Common myeloid progenitor, CD34-positive (primary cell): Measurements from ENCODE around the gene LATS1.

Experiments used
- CTCF ChIA-PET: fragments of 350-600 bp; sonication (Branson Sonifier 250); formaldehyde crosslinking; loops from one replicate; lab custom pipeline; 2021; ENCODE audit warnings: antibody characterized with exemption; lab: Charles Lee
- POLR2A ChIA-PET: fragments of 350-600 bp; sonication (Branson Sonifier 250); formaldehyde crosslinking; loops from one replicate; lab custom pipeline; 2021; ENCODE audit warnings: antibody characterized with exemption; lab: Charles Lee
- DNase-seq, 3 donors: peaks; one replicate each; pipeline versions ENCODE4 v3.0.0 to v3.0.0-alpha.2; 2013
- H3K27ac ChIP-seq, 2 experiments: 1 replicate in 1 of 2; 2 replicates in 1 of 2; pipeline ENCODE4 v1.7.0; 2013; ENCODE audit warnings: inconsistent platforms in 2 of 2, low read length in 2 of 2, mild to moderate bottlenecking in 2 of 2, low read depth in 1 of 2, moderate library complexity in 1 of 2; ENCODE audit not compliant: severe bottlenecking in 2 of 2, insufficient read depth in 1 of 2, poor library complexity in 1 of 2
- H3K27me3 ChIP-seq, 5 experiments: replicated peaks in 2 of 5; 1 replicate in 3 of 5; 2 replicates in 2 of 5; pipeline versions ENCODE4 v1.6.1 to v1.7.0; 2013; ENCODE audit warnings: low read length in 4 of 5, mild to moderate bottlenecking in 2 of 5, moderate library complexity in 2 of 5, inconsistent platforms in 1 of 5; ENCODE audit not compliant: insufficient read depth in 5 of 5, control insufficient read depth in 4 of 5
- H3K36me3 ChIP-seq, 4 experiments: 1 replicate in 2 of 4; 2 replicates in 2 of 4; pipeline versions ENCODE4 v1.6.1 to v1.7.0; 2013; ENCODE audit warnings: low read length in 3 of 4, control low read depth in 1 of 4, mild to moderate bottlenecking in 1 of 4; ENCODE audit not compliant: control insufficient read depth in 4 of 4, insufficient read depth in 4 of 4
- H3K4me1 ChIP-seq, 4 experiments: 1 replicate in 3 of 4; 2 replicates in 1 of 4; pipeline versions ENCODE4 v1.6.1 to v1.7.1; 2013; ENCODE audit warnings: low read length in 3 of 4, mild to moderate bottlenecking in 3 of 4, control low read depth in 1 of 4, inconsistent platforms in 1 of 4, moderate library complexity in 1 of 4; ENCODE audit not compliant: control insufficient read depth in 4 of 4, insufficient read depth in 4 of 4; ENCODE audit errors: control extremely low read depth in 1 of 4
- H3K4me3 ChIP-seq, 7 experiments: 1 replicate in 4 of 7; 2 replicates in 3 of 7; pipeline versions ENCODE4 v1.5.1 to v1.7.0; 2013; ENCODE audit warnings: mild to moderate bottlenecking in 7 of 7, low read length in 6 of 7, moderate library complexity in 6 of 7, inconsistent platforms in 2 of 7, low read depth in 2 of 7, control low read depth in 1 of 7; ENCODE audit not compliant: insufficient read depth in 4 of 7, control insufficient read depth in 1 of 7; ENCODE audit errors: extremely low read depth in 1 of 7
- H3K9me3 ChIP-seq, 5 experiments: 1 replicate in 4 of 5; 2 replicates in 1 of 5; pipeline versions ENCODE4 v1.6.1 to v1.7.1; 2013; ENCODE audit warnings: low read length in 4 of 5, mild to moderate bottlenecking in 2 of 5, inconsistent platforms in 1 of 5, low read depth in 1 of 5, moderate library complexity in 1 of 5; ENCODE audit not compliant: control insufficient read depth in 4 of 5, insufficient read depth in 2 of 5; ENCODE audit errors: control extremely low read depth in 1 of 5
- WGBS: methylation state at CpG from one replicate; pipeline ENCODE4 v1.1.5; 2013; ENCODE audit not compliant: insufficient coverage; 5-methylcytosine and 5-hydroxymethylcytosine counted together

Gene LATS1

GRCh38 chr6:149648148-149649145 lies 69.5 kb downstream of the LATS1 start, which contains the start of gene KATNA1:
TSS of gene KATNA1 (minus strand) at chr6:149648714. CDS start at chr6:149638547, 10,167 bp downstream.
- ChIA-PET CTCF (no interaction called here), POLR2A (interaction anchor here (0.6 kb wide), 1 partner anchor 23 kb away, joined by 3 read pairs; no protein-coding TSS in a partner anchor)
- peak within 1 kb of the TSS; percentile 58 to 92 (median 86) for H3K4me3 ChIP-seq

GRCh38 chr6:149646599-149646998 lies 71.3 kb downstream of the LATS1 start:
- H3K4me1 ChIP-seq: peaks cover 0 to 22% (median 9%) of the 10 kb centered on the region in 4 experiments
- WGBS: no CpG with 5 or more reads among the region's 3 CpGs
- H3K4me3 ChIP-seq: peak overlapping the region in 1 of 7 experiments; percentile 40
- H3K36me3 ChIP-seq: no peaks in the 10 kb centered on the region
- H3K9me3 ChIP-seq: no peaks in the 10 kb centered on the region
- ChIA-PET POLR2A (no interaction called here), CTCF (no interaction called here)
- no peaks in the 10 kb centered on the region for H3K27me3 ChIP-seq
- H3K27ac ChIP-seq: peak overlapping the region in 1 of 2 experiments; percentile 43
- peak in 2 of 3 donors; percentile 8 to 17 for DNase-seq

More at GRCh38 chr6:149648148-149649145, 69.5 kb downstream of the LATS1 start, which contains the start of gene KATNA1:
- 0% methylated on average over 33 of the region's 69 CpGs for WGBS
- peak; percentile 77 to 79 (median 77) for DNase-seq
- H3K36me3 ChIP-seq: no peaks in the 10 kb centered on the region
- no peaks in the 10 kb centered on the region for H3K27me3 ChIP-seq
- peaks cover 0 to 22% (median 9%) of the 10 kb centered on the region in 4 experiments for H3K4me1 ChIP-seq
- H3K9me3 ChIP-seq: no peaks in the 10 kb centered on the region
- peak within 1 kb of the TSS in 1 of 2 experiments; percentile 77 for H3K27ac ChIP-seq

- 100% methylated on average over 1 of the region's 1 CpG for WGBS
- CTCF ChIA-PET: interaction anchor here (1.1 to 1.5 kb wide), 3 partner anchors 9 to 18 kb away, joined by 3 to 5 read pairs (median 4); no protein-coding TSS in a partner anchor
- Histone ChIP-seq H3K27ac (no peak overlapping the region), H3K4me1 (peaks cover 0 to 11% (median 2%) of the 10 kb centered on the region in 4 experiments), H3K36me3 (peaks cover 0 to 2% (median 0%) of the 10 kb centered on the region in 4 experiments), H3K27me3 (no peaks in the 10 kb centered on the region), H3K4me3 (no peak overlapping the region), H3K9me3 (no peaks in the 10 kb centered on the region)
- DNase-seq: no peak
- POLR2A ChIA-PET: no interaction called here
Observed at GRCh38 chr6:149642829-149643580, 74.9 kb downstream of the LATS1 start.

- H3K27me3 ChIP-seq: no peaks in the 10 kb centered on the region
- CTCF ChIA-PET: no interaction called here
- no peaks in the 10 kb centered on the region for H3K4me1 ChIP-seq
- POLR2A ChIA-PET: no interaction called here
- H3K36me3 ChIP-seq: peaks cover 2 to 10% (median 4%) of the 10 kb centered on the region in 4 experiments
- no peak overlapping the region for H3K4me3 ChIP-seq
- H3K27ac ChIP-seq: no peak overlapping the region
- no peak for DNase-seq
- no CpG with 5 or more reads among the region's 2 CpGs for WGBS
- no peaks in the 10 kb centered on the region for H3K9me3 ChIP-seq
Observed at GRCh38 chr6:149636124-149636523, 81.8 kb downstream of the LATS1 start.

- Histone ChIP-seq H3K27ac (no peak overlapping the region), H3K36me3 (peaks cover 3 to 10% (median 6%) of the 10 kb centered on the region in 4 experiments), H3K27me3 (no peaks in the 10 kb centered on the region), H3K4me1 (peaks cover 0 to 4% (median 0%) of the 10 kb centered on the region in 4 experiments), H3K4me3 (no peak overlapping the region), H3K9me3 (no peaks in the 10 kb centered on the region)
- POLR2A ChIA-PET: interaction anchor here (0.6 kb wide), 1 partner anchor 12 kb away, joined by 6 read pairs; no protein-coding TSS in a partner anchor
- 86% methylated on average over 1 of the region's 1 CpG for WGBS
- CTCF ChIA-PET: interaction anchor here (1.1 to 1.4 kb wide), 2 partner anchors 9 to 88 kb away, joined by 3 to 4 read pairs; partner anchors contain the start of gene PPIL4
- no peak for DNase-seq
Observed at GRCh38 chr6:149634315-149634714, 83.6 kb downstream of the LATS1 start.

- Histone ChIP-seq H3K36me3 (peaks cover 0 to 15% (median 4%) of the 10 kb centered on the region in 4 experiments), H3K27me3 (no peaks in the 10 kb centered on the region), H3K4me1 (peaks cover 0 to 9% (median 0%) of the 10 kb centered on the region in 4 experiments), H3K4me3 (no peak overlapping the region), H3K27ac (no peak overlapping the region), H3K9me3 (no peaks in the 10 kb centered on the region)
- peak in 2 of 3 donors; percentile 10 to 14 for DNase-seq
- WGBS: 80% methylated on average over 3 of the region's 4 CpGs
- POLR2A ChIA-PET: no interaction called here
- CTCF ChIA-PET: no interaction called here
Observed at GRCh38 chr6:149628875-149629510, 88.9 kb downstream of the LATS1 start.
